Neuronal stem cell (in vitro differentiated cells): ENCODE measurements around the gene MISP.

Experiments
- DNase-seq: peaks from one replicate; pipeline ENCODE4 v3.0.0-alpha.2; 2013; ENCODE audit warnings: low spot score
- H2AFZ ChIP-seq: one replicate; pipeline ENCODE4 v1.6.1; 2013; ENCODE audit warnings: mild to moderate bottlenecking, low read length, inconsistent platforms
- H2AK5ac ChIP-seq: 2 replicates; pipeline ENCODE4 v1.6.1; 2013; ENCODE audit warnings: low read depth, mild to moderate bottlenecking, inconsistent platforms, low read length, moderate library complexity, mixed read lengths
- H2BK120ac ChIP-seq: 2 replicates; pipeline ENCODE4 v1.6.1; 2013; ENCODE audit warnings: low read depth, mild to moderate bottlenecking, inconsistent platforms, low read length, moderate library complexity, mixed read lengths
- H2BK12ac ChIP-seq: one replicate; pipeline ENCODE4 v1.6.1; 2013; ENCODE audit warnings: low read length, inconsistent platforms
- H2BK15ac ChIP-seq: 2 replicates; pipeline ENCODE4 v1.6.1; 2013; ENCODE audit warnings: mild to moderate bottlenecking, low read length, inconsistent platforms, mixed read lengths
- H2BK5ac ChIP-seq: one replicate; pipeline ENCODE4 v1.6.1; 2013; ENCODE audit warnings: inconsistent platforms, mild to moderate bottlenecking, low read length, moderate library complexity
- H3K14ac ChIP-seq: one replicate; pipeline ENCODE4 v1.6.1; 2013; ENCODE audit warnings: low read length, inconsistent platforms
- H3K18ac ChIP-seq: 2 replicates; pipeline ENCODE4 v1.6.1; 2013; ENCODE audit warnings: low read length, inconsistent platforms
- H3K23ac ChIP-seq: 2 replicates; pipeline ENCODE4 v1.6.1; 2013; ENCODE audit warnings: low read depth, mild to moderate bottlenecking, mixed read lengths, low read length, inconsistent platforms; ENCODE audit not compliant: poor library complexity
- H3K27ac ChIP-seq: replicated peaks from 3 replicates; pipeline ENCODE4 v1.5.1; 2013; ENCODE audit warnings: low read length, inconsistent platforms
- H3K27me3 ChIP-seq, 3 experiments: 2 replicates each; pipeline ENCODE4 v1.6.1; 2013; ENCODE audit warnings: low read length in 3 of 3, mild to moderate bottlenecking in 2 of 3, inconsistent platforms in 1 of 3, low read depth in 1 of 3, mixed read lengths in 1 of 3, moderate library complexity in 1 of 3; ENCODE audit not compliant: control insufficient read depth in 3 of 3, insufficient read depth in 3 of 3
- H3K36me3 ChIP-seq, 2 donors: replicated peaks in 1 of 2; 2 replicates each; pipeline ENCODE4 v1.6.1; 2013; ENCODE audit warnings: low read length in 2 of 2; ENCODE audit not compliant: control insufficient read depth in 2 of 2, insufficient read depth in 2 of 2
- H3K4ac ChIP-seq: 2 replicates; pipeline ENCODE4 v1.6.1; 2013; ENCODE audit warnings: inconsistent platforms, mild to moderate bottlenecking, low read length, moderate library complexity
- H3K4me1 ChIP-seq, 2 donors: 1 replicate in 1 of 2; 2 replicates in 1 of 2; pipeline ENCODE4 v1.6.1; 2013; ENCODE audit warnings: low read length in 2 of 2, low read depth in 1 of 2; ENCODE audit not compliant: control insufficient read depth in 2 of 2, insufficient read depth in 1 of 2
- H3K4me2 ChIP-seq: one replicate; pipeline ENCODE4 v1.6.1; 2013; ENCODE audit warnings: mild to moderate bottlenecking, low read length, inconsistent platforms; ENCODE audit not compliant: insufficient read depth, poor library complexity, severe bottlenecking
- H3K4me3 ChIP-seq, 2 donors: 2 replicates each; pipeline ENCODE4 v1.5.1; 2013; ENCODE audit warnings: low read length in 2 of 2, mild to moderate bottlenecking in 2 of 2, inconsistent platforms in 1 of 2, moderate library complexity in 1 of 2
- H3K79me1 ChIP-seq: one replicate; pipeline ENCODE4 v1.6.1; 2013; ENCODE audit warnings: low read depth, mild to moderate bottlenecking, inconsistent platforms, low read length, moderate library complexity
- H3K9ac ChIP-seq: one replicate; pipeline ENCODE4 v1.6.1; 2013; ENCODE audit warnings: mild to moderate bottlenecking, low read depth, low read length, inconsistent platforms; ENCODE audit not compliant: poor library complexity
- H3K9me3 ChIP-seq, 2 donors: replicated peaks in 1 of 2; 2 replicates each; pipeline versions ENCODE3 to v1.6.1; 2013; ENCODE audit warnings: low read length in 2 of 2, mild to moderate bottlenecking in 2 of 2, inconsistent platforms in 1 of 2, low read depth in 1 of 2, mixed read lengths in 1 of 2, moderate library complexity in 1 of 2; ENCODE audit not compliant: control insufficient read depth in 2 of 2, insufficient read depth in 1 of 2
- H4K8ac ChIP-seq: one replicate; pipeline ENCODE4 v1.6.1; 2013; ENCODE audit warnings: low read depth, mild to moderate bottlenecking, inconsistent platforms, low read length, moderate library complexity
- H4K91ac ChIP-seq: one replicate; pipeline ENCODE4 v1.6.1; 2013; ENCODE audit warnings: low read length, low read depth, mild to moderate bottlenecking, inconsistent platforms; ENCODE audit not compliant: poor library complexity
- WGBS, 2 donors: extraction: QIAGEN DNeasy Blood & Tissue Kit; methylation state at CpG; one replicate each; pipeline ENCODE4 v1.1.7; 2013; ENCODE audit warnings: missing lambda C conversion rate in 2 of 2, mixed read lengths in 1 of 2; ENCODE audit not compliant: insufficient read length in 2 of 2, insufficient replicate concordance in 1 of 2; ENCODE audit errors: extremely low coverage in 2 of 2; 5-methylcytosine and 5-hydroxymethylcytosine counted together

The MISP gene

DNA sequence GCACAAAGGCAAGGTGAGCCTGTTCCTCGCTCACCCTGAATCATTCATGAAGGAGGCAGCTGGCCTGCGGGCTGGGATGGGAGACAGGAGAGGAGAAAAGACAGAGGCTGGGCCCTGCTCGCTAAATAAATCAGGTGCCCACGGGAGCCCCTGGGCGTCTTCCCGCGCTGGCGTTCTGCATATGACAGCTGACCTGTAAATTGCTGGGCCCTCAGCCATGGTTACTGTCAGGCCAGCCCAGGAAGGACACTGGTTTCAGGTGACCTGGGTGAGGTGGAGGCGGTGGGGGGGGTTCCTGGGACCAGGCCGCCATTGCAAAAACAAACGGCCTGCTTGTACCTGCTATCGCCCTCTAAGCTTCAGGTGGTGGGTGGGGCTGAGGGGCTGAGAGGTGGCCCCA lies 42.9 kb downstream of the MISP start:
- H2AK5ac ChIP-seq: no peak overlapping the region
- H2BK5ac ChIP-seq: no peak overlapping the region
- peaks cover 10 to 11% of the 10 kb centered on the region in 2 donors for H3K4me1 ChIP-seq
- H4K91ac ChIP-seq: no peak overlapping the region
- no peaks in the 10 kb centered on the region for H3K79me1 ChIP-seq
- H2AFZ ChIP-seq: no peak overlapping the region
- no peaks in the 10 kb centered on the region for H3K27me3 ChIP-seq
- DNase-seq: no peak
- H3K9me3 ChIP-seq: no peaks in the 10 kb centered on the region
- no peak overlapping the region for H3K27ac ChIP-seq
- no peak overlapping the region for H4K8ac ChIP-seq
- peaks cover 0 to 7% of the 10 kb centered on the region in 2 donors for H3K36me3 ChIP-seq
- H3K23ac ChIP-seq: no peak overlapping the region
- no CpG with 5 or more reads among the region's 12 CpGs for WGBS, 2 donors
- H3K4me2 ChIP-seq: no peak overlapping the region
- peak overlapping the region; percentile 8 for H2BK15ac ChIP-seq
- no peak overlapping the region for H3K9ac ChIP-seq
- no peak overlapping the region for H2BK12ac ChIP-seq
- H3K4me3 ChIP-seq: no peak overlapping the region
- no peak overlapping the region for H2BK120ac ChIP-seq
- no peak overlapping the region for H3K14ac ChIP-seq
- H3K4ac ChIP-seq: no peak overlapping the region
- no peak overlapping the region for H3K18ac ChIP-seq

DNA sequence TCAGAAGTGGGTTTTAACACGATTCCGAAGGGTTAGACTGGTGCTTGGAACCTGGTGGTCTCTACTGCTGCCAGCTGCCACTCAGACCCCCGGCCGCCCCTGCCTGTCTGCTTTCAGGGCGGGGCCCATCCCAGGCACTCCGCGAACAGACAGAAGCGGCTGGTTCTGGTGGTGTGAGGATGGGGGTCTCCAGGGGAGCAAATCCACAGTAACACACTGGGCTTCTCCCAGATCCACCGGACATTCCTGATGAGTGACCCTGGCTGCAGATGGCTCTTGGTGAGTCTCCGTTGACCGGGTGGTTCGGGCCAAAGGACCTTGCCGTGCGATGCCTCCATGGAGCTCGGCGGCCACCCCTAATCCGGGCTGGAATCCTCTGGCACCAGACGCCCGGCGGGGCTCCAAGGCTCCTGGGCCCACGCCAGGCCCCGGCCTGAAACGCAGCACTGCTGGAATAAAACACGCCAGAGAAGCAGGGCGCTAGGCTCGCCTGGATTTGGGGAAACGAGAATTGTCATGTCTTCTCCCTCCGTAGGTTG lies 44.2 kb downstream of the MISP start:
- Histone ChIP-seq H3K27me3 (no peaks in the 10 kb centered on the region), H2AFZ (no peak overlapping the region), H3K23ac (peak overlapping the region; percentile 65), H3K4me1 (peaks cover 8% of the 10 kb centered on the region in 2 donors), H3K4me2 (no peak overlapping the region), H3K4ac (no peak overlapping the region), H3K36me3 (peaks cover 8 to 20% of the 10 kb centered on the region in 2 donors), H2BK15ac (peak overlapping the region; percentile 81), H3K9me3 (no peaks in the 10 kb centered on the region), H3K18ac (peak overlapping the region; percentile 83), H3K27ac (no peak overlapping the region), H2BK120ac (peak overlapping the region; percentile 41), H2BK5ac (peak overlapping the region; percentile 39), H3K9ac (no peak overlapping the region), H4K91ac (no peak overlapping the region), H3K4me3 (no peak overlapping the region), H4K8ac (peak overlapping the region; percentile 23), H3K14ac (no peak overlapping the region), H2AK5ac (peak overlapping the region; percentile 100), H2BK12ac (no peak overlapping the region), H3K79me1 (no peaks in the 10 kb centered on the region)
- DNase-seq: no peak
- WGBS, 2 donors: no CpG with 5 or more reads among the region's 28 CpGs

DNA sequence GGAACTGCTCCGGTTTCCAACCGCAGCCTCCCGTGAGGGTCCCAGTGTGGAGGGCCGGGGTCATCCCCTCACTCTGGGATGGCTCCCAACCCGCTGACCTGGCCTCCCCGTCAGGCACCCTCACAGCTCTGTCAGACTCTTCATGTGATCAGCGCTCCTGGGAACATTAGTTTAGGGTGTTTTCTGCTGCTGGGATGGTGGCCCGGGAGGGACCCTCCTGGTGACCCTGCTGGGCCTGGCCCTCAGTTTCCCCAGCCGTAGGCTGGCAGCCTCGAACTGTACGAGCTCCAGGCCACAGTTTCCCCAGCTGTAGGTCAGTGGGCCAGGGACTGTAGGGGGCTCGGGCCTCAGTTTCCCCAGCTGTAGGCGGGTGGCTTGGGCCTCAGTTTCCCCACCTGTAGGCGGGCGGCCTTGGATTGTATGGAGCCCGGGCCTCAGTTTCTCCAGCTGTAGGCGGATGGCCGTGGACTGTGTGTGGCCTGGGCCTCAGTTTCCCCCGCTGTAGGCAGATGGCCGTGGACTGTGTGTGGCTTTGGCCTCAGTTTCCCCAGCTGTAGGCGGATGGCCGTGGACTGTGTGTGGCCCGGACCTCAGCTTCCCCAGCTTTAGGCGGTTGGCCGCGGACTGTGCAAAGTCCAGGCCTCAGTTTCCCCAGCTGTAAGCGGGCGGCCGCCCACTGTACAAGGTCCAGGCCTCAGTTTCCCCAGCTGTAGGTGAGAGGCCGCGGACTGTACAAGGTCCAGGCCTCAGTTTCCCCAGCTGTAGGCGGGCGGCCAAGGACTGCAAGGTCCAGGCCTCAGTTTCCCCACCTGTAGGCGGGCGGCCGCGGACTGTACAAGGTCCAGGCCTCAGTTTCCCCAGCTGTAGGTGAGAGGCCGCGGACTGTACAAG lies 45.0 kb downstream of the MISP start:
- peak overlapping the region; percentile 81 for H2BK15ac ChIP-seq
- H3K4ac ChIP-seq: no peak overlapping the region
- peaks cover 2% of the 10 kb centered on the region for H3K79me1 ChIP-seq
- H2AK5ac ChIP-seq: peak overlapping the region; percentile 100
- peaks cover 14 to 15% of the 10 kb centered on the region in 2 donors for H3K4me1 ChIP-seq
- H2BK12ac ChIP-seq: peak overlapping the region; percentile 46
- no peak overlapping the region for H3K27ac ChIP-seq
- peak overlapping the region; percentile 39 for H2BK5ac ChIP-seq
- DNase-seq: no peak
- H3K14ac ChIP-seq: peak overlapping the region; percentile 94
- H2BK120ac ChIP-seq: peak overlapping the region; percentile 41
- H3K9ac ChIP-seq: peak overlapping the region; percentile 63
- H3K18ac ChIP-seq: peak overlapping the region; percentile 52
- no peaks in the 10 kb centered on the region for H3K9me3 ChIP-seq
- peaks cover 14 to 28% of the 10 kb centered on the region in 2 donors for H3K36me3 ChIP-seq
- H4K91ac ChIP-seq: no peak overlapping the region
- H4K8ac ChIP-seq: peak overlapping the region; percentile 72
- H3K4me2 ChIP-seq: peak overlapping the region; percentile 99
- peak overlapping the region; percentile 73 for H3K23ac ChIP-seq
- H3K27me3 ChIP-seq: no peaks in the 10 kb centered on the region
- H2AFZ ChIP-seq: peak overlapping the region; percentile 96
- H3K4me3 ChIP-seq: peak overlapping the region in 1 of 2 donors; percentile 66
- no CpG with 5 or more reads among the region's 39 CpGs for WGBS, 2 donors
